BJ (cell line): ENCODE results near the gene HSPBP1. TPM values are rescaled to one million over a fixed set of nuclear protein-coding genes. Genes with fewer than 3 reads are reported as not detected.
A peak's percentile ranks its signal among the peaks of the same experiment; 100 is the strongest.

Experiments
- CTCF ChIA-PET: fragments of 350-600 bp; formaldehyde crosslinking; extraction: SDS; loops from one replicate; lab custom pipeline; 2021; ENCODE audit warnings: antibody characterized with exemption, inconsistent platforms; lab: Yijun Ruan, JAX
- POLR2A ChIA-PET: fragments of 300-600 bp; sonication (Branson Sonifier 250); formaldehyde crosslinking; extraction: SDS; loops from one replicate; lab custom pipeline; 2021; ENCODE audit warnings: antibody characterized with exemption; lab: Charles Lee
- DNase-seq: peaks from one replicate; pipeline ENCODE4 v3.0.0-alpha.2; 2011; ENCODE audit warnings: low read depth
- H3K27me3 ChIP-seq: 2 replicates; pipeline ENCODE4 v1.6.0; 2011; ENCODE audit warnings: low read length; ENCODE audit not compliant: control insufficient read depth, insufficient read depth
- H3K36me3 ChIP-seq: 2 replicates; pipeline ENCODE4 v1.5.1; 2011; ENCODE audit warnings: low read length; ENCODE audit not compliant: control insufficient read depth, insufficient read depth
- H3K4me3 ChIP-seq: 2 replicates; pipeline ENCODE4 v1.5.1; 2011; ENCODE audit warnings: low read depth, mild to moderate bottlenecking, control low read depth, low read length
- polyA plus RNA-seq: library from polyadenylated mRNA; depleted of rRNA; stranded (reverse); fragments of >200 nt; gene quantifications from 2 replicates; pipeline ENCODE4 v1.2.3, GENCODE V29; 2011
- TF ChIP-seq, protein P1 (sequence below): IDR thresholded peaks from 2 replicates; pipeline ENCODE4 v1.5.1; 2011; ENCODE audit warnings: low read depth, mild to moderate bottlenecking, control low read depth, inconsistent platforms, low read length, moderate library complexity; ENCODE audit not compliant: insufficient read depth

Gene HSPBP1
- polyA plus RNA-seq, 1 experiment: 43.8 TPM

DNA sequence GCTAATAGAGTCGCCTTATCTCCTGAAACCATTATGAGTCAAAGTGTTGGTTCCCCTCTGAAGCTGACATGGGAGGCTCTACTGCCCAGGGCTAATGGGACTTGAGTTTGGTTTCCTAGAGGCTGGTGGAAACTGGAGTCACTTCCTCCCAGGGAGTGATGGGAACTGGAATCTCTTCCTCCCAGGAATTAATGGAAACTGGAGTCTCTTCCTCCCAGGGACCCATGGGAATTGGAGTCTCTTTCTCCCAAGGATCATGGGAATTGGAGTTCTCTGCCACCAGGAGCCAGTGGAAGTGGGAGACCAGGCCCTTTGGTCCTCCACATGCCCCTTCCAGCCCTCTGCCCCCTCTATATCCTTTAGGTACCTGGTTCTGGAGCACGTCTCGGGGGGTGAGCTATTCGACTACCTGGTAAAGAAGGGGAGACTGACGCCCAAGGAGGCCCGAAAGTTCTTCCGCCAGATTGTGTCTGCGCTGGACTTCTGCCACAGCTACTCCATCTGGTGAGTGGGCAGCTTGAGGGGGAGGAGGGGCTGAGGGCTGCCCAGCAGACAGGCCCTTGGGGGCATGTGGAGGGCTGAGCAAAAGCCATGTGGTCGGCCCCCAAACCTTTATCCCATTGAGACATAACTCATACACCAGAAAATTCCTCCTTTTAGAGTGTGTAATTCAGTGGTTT is 9.3 kb upstream of the HSPBP1 start:
- TF ChIP-seq, protein P1, sequence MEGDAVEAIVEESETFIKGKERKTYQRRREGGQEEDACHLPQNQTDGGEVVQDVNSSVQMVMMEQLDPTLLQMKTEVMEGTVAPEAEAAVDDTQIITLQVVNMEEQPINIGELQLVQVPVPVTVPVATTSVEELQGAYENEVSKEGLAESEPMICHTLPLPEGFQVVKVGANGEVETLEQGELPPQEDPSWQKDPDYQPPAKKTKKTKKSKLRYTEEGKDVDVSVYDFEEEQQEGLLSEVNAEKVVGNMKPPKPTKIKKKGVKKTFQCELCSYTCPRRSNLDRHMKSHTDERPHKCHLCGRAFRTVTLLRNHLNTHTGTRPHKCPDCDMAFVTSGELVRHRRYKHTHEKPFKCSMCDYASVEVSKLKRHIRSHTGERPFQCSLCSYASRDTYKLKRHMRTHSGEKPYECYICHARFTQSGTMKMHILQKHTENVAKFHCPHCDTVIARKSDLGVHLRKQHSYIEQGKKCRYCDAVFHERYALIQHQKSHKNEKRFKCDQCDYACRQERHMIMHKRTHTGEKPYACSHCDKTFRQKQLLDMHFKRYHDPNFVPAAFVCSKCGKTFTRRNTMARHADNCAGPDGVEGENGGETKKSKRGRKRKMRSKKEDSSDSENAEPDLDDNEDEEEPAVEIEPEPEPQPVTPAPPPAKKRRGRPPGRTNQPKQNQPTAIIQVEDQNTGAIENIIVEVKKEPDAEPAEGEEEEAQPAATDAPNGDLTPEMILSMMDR: no peak
- DNase-seq: no peak
- Histone ChIP-seq H3K4me3 (no peak overlapping the region), H3K27me3 (no peaks in the 10 kb centered on the region), H3K36me3 (peaks cover 7% of the 10 kb centered on the region)
- ChIA-PET CTCF (interaction anchor here (0.6 kb wide), 1 partner anchor 19 kb away, joined by 3 read pairs; no protein-coding TSS in a partner anchor), POLR2A (no interaction called here)

DNA sequence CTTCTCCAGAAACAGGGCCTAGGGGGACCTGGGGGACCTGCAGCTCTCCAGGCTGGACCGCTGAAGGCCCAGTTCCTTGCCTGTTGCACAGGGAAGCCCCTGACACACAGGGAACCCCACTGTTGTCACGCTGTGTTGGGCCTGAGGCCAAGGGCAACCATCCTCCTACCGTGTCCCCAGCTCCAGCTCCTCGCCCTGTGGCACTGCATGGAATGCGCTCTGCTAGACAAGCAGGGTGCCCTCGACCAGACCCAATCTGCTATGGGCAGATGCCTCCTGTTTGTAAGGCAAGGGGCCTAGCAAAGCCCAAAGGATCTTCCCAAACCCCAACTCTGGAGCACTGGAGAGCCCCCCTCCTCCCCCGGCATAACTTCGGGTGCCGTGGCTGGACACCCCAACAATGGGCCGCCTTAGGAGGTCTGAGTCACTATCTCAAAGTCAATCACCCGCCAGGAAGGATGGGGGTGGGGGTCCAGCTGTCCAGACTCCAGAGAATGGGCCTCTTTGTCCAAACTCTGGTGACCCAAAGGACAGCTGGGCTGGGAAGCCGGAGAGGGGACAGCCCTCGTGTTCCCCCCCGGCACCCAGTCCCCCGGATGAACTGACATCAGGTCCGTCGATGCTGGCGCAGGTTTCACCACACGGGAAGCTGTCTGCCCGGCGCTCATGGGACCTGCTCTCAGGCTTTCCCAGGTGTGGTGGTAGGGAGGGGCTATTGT is 7.6 kb upstream of the HSPBP1 start:
- Histone ChIP-seq H3K4me3 (no peak overlapping the region), H3K27me3 (no peaks in the 10 kb centered on the region), H3K36me3 (peaks cover 6% of the 10 kb centered on the region)
- ChIA-PET POLR2A (no interaction called here), CTCF (interaction anchor here (1.3 to 1.5 kb wide), 3 partner anchors 14 to 131 kb away, joined by 3 to 7 read pairs (median 4); partner anchors contain the start of gene TMEM238)
- DNase-seq: no peak
- TF ChIP-seq, protein P1: no peak

DNA sequence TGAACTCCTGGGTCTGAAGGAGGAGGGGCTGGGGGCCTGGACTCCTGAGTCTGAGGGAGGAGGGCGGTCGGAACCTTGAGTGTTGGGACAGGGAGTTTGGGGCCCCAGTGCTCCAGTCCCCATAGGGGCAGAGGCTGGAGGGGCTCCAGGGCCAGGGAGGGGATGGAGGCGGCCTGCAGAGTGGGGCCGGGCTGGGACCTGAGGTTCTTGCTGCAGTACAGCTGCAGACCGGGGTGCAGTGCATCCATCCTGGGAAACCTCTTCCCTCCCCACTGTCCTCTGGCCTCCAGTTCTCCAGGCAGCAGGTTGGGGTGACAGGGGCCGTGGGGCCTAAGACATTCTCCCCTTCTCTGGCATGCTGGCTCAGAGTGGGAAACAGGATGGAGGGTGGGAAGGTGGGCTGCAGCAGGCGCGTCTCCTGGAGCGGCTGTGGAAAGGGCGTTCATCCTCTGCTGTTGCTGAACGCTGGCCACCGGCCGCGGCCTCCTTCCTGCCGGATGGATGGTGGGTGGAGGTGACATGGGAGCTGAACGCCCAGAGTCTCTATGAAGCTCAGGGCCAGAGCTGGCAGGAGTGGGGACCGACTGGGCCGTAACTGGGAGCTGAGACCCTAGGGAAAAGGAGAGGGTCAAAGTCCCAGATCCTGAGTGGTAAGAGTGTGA is 5.5 kb upstream of the HSPBP1 start:
- Histone ChIP-seq H3K4me3 (peak overlapping the region; percentile 57), H3K27me3 (no peaks in the 10 kb centered on the region), H3K36me3 (peaks cover 6% of the 10 kb centered on the region)
- TF ChIP-seq, protein P1: no peak
- ChIA-PET CTCF (interaction anchor here (1.8 kb wide), 1 partner anchor 16 kb away, joined by 8 read pairs; no protein-coding TSS in a partner anchor), POLR2A (no interaction called here)
- no peak for DNase-seq

DNA sequence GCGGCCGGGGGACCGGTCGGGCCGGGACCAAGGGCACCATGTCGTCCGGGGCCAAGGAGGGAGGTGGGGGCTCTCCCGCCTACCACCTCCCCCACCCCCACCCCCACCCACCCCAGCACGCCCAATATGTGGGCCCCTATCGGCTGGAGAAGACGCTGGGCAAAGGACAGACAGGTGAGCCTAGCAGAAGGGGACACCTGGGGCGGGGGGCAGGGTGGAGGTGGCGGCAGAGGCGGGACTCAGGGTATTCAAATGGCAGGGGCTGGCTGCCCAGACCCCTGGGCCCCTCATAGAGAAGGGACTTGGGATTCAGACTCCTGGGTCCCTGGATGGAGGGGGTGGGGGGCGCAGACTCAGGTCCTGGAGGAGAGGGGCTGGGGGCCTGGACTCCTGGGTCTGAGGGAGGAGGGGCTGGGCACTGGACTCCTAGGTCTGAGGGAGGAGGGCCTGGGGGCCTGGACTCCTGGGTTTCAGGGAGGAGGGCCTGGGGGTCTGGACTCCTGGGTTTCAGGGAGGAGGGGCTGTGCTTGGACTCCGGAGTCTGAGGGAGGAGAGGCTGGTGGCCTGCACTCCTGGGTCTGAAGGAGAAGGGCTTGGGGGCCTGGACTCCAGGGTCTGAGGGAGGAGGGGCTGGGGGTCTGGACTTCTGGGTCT is 4.6 kb upstream of the HSPBP1 start:
- peak overlapping the region; percentile 57 for H3K4me3 ChIP-seq
- POLR2A ChIA-PET: no interaction called here
- CTCF ChIA-PET: interaction anchor here (1.3 to 1.8 kb wide), 2 partner anchors 17 to 124 kb away, joined by 3 to 8 read pairs; no protein-coding TSS in a partner anchor

More for the DNA sequence above, 4.6 kb upstream of the HSPBP1 start:
- TF ChIP-seq, protein P1: no peak
- H3K27me3 ChIP-seq: no peaks in the 10 kb centered on the region
- peaks cover 6% of the 10 kb centered on the region for H3K36me3 ChIP-seq
- DNase-seq: no peak
